Calu3 (cell line): ENCODE data around the gene NR2F6. TPM values are rescaled to one million over a fixed set of nuclear protein-coding genes. Genes with fewer than 3 reads are reported as not detected.

Experiments used
- BruUV-seq: library from RNA; stranded (reverse); fragments of 400-500 nt; replicated peaks from 2 replicates; lab custom pipeline; 2021; lab: Mats Ljungman, UMichigan
- CTCF ChIA-PET: fragments of 300-600 bp; sonication (Branson Sonifier 250); formaldehyde crosslinking; loops from one replicate; lab custom pipeline; 2022; ENCODE audit warnings: antibody characterized with exemption; lab: Charles Lee
- DNase-seq: peaks from one replicate; pipeline ENCODE4 v3.0.0; 2022
- H3K27ac Mint-ChIP-seq: one replicate; pipeline ENCODE4 v1.8.0; 2022; ENCODE audit warnings: mixed read lengths; ENCODE audit not compliant: unreplicated experiment
- H3K27me3 Mint-ChIP-seq: one replicate; pipeline ENCODE4 v1.8.0; 2022; ENCODE audit warnings: mixed read lengths; ENCODE audit not compliant: unreplicated experiment
- H3K36me3 Mint-ChIP-seq: one replicate; pipeline ENCODE4 v1.8.0; 2022; ENCODE audit warnings: mild to moderate bottlenecking, moderate library complexity, mixed read lengths; ENCODE audit not compliant: insufficient read depth, unreplicated experiment
- H3K4me1 Mint-ChIP-seq: one replicate; pipeline ENCODE4 v1.8.0; 2022; ENCODE audit warnings: mild to moderate bottlenecking, low read depth, mixed read lengths; ENCODE audit not compliant: unreplicated experiment
- H3K4me3 Mint-ChIP-seq: one replicate; pipeline ENCODE4 v1.8.0; 2022; ENCODE audit warnings: mild to moderate bottlenecking, low read depth, moderate library complexity, mixed read lengths; ENCODE audit not compliant: unreplicated experiment
- H3K9me3 Mint-ChIP-seq: one replicate; pipeline ENCODE4 v1.8.0; 2022; ENCODE audit warnings: low read depth, mixed read lengths; ENCODE audit not compliant: unreplicated experiment
- CTCF ChIP-seq: fragments of 200-600 bp; IDR thresholded peaks from one replicate; pipeline ENCODE4 v1.8.0; 2022; ENCODE audit warnings: antibody characterized with exemption; ENCODE audit not compliant: unreplicated experiment
- intact Hi-C: fragments of 100-400 bp; cut with micrococcal nuclease; formaldehyde crosslinking; loops from one replicate; pipeline ENCODE4 v1.10.0; 2022; ENCODE audit not compliant: unreplicated experiment
- total RNA-seq: library from RNA; stranded (reverse); gene quantifications from 2 replicates; pipeline ENCODE4 v1.2.3, GENCODE V29; 2022

The NR2F6 gene
- total RNA-seq, 1 experiment from 2014 or later = 34.6 TPM

GRCh38 chr19:17220207-17220758 lies 25.4 kb downstream of the NR2F6 start:
- TF ChIP-seq CTCF = no peak
- DNase-seq = peak; percentile 15
- H3K4me3 Mint-ChIP-seq = no peak overlapping the region
- BruUV-seq = no TSS peak
- H3K27me3 Mint-ChIP-seq = no peaks in the 10 kb centered on the region
- H3K36me3 Mint-ChIP-seq = peaks cover 22% of the 10 kb centered on the region
- CTCF ChIA-PET = interaction anchor here (0.7 kb wide), 1 partner anchor 110 kb away, joined by 5 read pairs; no protein-coding TSS in a partner anchor
- H3K4me1 Mint-ChIP-seq = no peaks in the 10 kb centered on the region
- no peak overlapping the region for H3K27ac Mint-ChIP-seq
- intact Hi-C loops = no loop called here
- no peaks in the 10 kb centered on the region for H3K9me3 Mint-ChIP-seq

GRCh38 chr19:17219286-17219685 lies 26.4 kb downstream of the NR2F6 start:
- no peak overlapping the region for H3K27ac Mint-ChIP-seq

GRCh38 chr19:17216058-17216670 lies 29.6 kb downstream of the NR2F6 start:
- H3K4me3 Mint-ChIP-seq = peak overlapping the region; percentile 74
- intact Hi-C loops = no loop called here
- H3K9me3 Mint-ChIP-seq = no peaks in the 10 kb centered on the region
- H3K36me3 Mint-ChIP-seq = peaks cover 33% of the 10 kb centered on the region
- TF ChIP-seq CTCF = no peak
- H3K27ac Mint-ChIP-seq = no peak overlapping the region
- DNase-seq = no peak
- CTCF ChIA-PET = interaction anchor here (0.6 kb wide), 1 partner anchor 75 kb away, joined by 3 read pairs; no protein-coding TSS in a partner anchor
- H3K4me1 Mint-ChIP-seq = no peaks in the 10 kb centered on the region
- H3K27me3 Mint-ChIP-seq = no peaks in the 10 kb centered on the region
- BruUV-seq = TSS peak; percentile 73

More at GRCh38 chr19:17219286-17219685, 26.4 kb downstream of the NR2F6 start:
- BruUV-seq = no TSS peak
- Mint-ChIP-seq H3K4me3 (no peak overlapping the region), H3K4me1 (no peaks in the 10 kb centered on the region), H3K9me3 (no peaks in the 10 kb centered on the region), H3K36me3 (peaks cover 27% of the 10 kb centered on the region), H3K27me3 (no peaks in the 10 kb centered on the region)
- no peak for TF ChIP-seq CTCF
- intact Hi-C loops = no loop called here
- no peak for DNase-seq
- CTCF ChIA-PET = interaction anchor here (0.6 kb wide), 1 partner anchor 101 kb away, joined by 4 read pairs; no protein-coding TSS in a partner anchor

- Mint-ChIP-seq H3K9me3 (no peaks in the 10 kb centered on the region), H3K27me3 (no peaks in the 10 kb centered on the region), H3K4me3 (peak within 1 kb of the TSS; percentile 74), H3K4me1 (no peaks in the 10 kb centered on the region), H3K27ac (peak within 1 kb of the TSS; percentile 73), H3K36me3 (peaks cover 35% of the 10 kb centered on the region)
- BruUV-seq = no TSS peak
- CTCF ChIA-PET = interaction anchor here (0.6 to 1.1 kb wide), 3 partner anchors 11 to 75 kb away, joined by 3 to 5 read pairs (median 3); partner anchors contain the start of gene OCEL1
- no peak for TF ChIP-seq CTCF
- intact Hi-C loops = no loop called here
- peak; percentile 76 for DNase-seq
Measured at GRCh38 chr19:17215127-17215971, 30.4 kb downstream of the NR2F6 start, which contains the start of gene USE1. USE1 (plus strand) TSS chr19:17215357; CDS start chr19:17215406, 49 bp downstream.
